ENCODE measurements around the gene PSD2. TPM values are rescaled to one million over a fixed set of nuclear protein-coding genes. Genes with fewer than 3 reads are reported as not detected.
A peak's percentile ranks its signal among the peaks of the same experiment; 100 is the strongest.

Gene PSD2
- polyA plus RNA-seq, 3 donors, result not detected

DNA sequence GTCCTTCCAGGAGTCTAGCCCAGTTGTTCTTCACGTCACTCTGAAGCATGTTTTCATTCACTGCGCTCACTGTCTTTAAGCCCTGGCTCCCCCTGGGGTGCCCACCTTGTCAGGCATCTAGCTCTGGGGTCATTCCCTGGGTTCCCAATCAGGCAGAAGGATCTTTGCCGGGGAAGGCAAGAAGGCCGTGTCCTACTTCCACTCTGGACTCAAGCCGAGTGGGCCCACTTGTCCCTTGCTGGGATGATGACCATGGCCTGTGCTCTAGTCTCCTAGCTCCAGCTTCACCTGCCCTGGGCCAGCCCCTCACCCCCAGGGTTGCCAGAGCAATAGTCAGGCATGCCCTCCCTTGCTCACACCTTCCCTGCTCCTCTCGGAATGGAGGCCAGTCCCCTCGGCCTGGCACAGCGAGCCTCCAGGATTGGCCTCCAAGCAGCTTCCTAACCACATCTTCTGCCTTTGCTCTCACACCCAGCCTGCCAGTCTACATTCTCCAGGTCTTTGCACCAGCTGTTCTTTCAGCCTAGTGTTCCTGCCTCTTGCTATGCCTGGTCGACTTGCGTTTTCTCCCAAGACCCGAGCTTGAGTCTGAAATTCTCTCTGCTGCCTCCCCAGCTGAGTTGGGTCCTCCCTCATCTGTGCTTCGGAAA is 32.2 kb upstream of the PSD2 start:
- Histone ChIP-seq H3K36me3 (replicated peaks in 1 of 2; ENCODE audit: control insufficient read depth in 1 of 2, insufficient read depth in 2 of 2, low read length in 2 of 2) (no peaks in the 10 kb centered on the region), H3K27me3 (ENCODE audit: control insufficient read depth in 2 of 2, insufficient read depth in 2 of 2, low read length in 2 of 2) (peaks cover 31 to 64% of the 10 kb centered on the region in 2 donors), H3K79me2 (ENCODE audit: insufficient read depth, low read length) (no peaks in the 10 kb centered on the region), H3K4me3 (replicated peaks in 1 of 3; ENCODE audit: low read depth in 2 of 3, low read length in 3 of 3) (no peak overlapping the region), H3K4me1 (ENCODE audit: control insufficient read depth in 1 of 2, insufficient read depth in 2 of 2, low read length in 2 of 2) (no peaks in the 10 kb centered on the region), H2AFZ (ENCODE audit: insufficient read depth, low read depth, low read length, poor library complexity, severe bottlenecking) (no peak overlapping the region), H3K9me3 (replicated peaks in 1 of 2; ENCODE audit: control insufficient read depth in 1 of 2, insufficient read depth in 1 of 2, low read length in 2 of 2) (no peaks in the 10 kb centered on the region), H3K4me2 (replicated peaks; ENCODE audit: extremely low read depth, low read length, poor library complexity, severe bottlenecking) (no peak overlapping the region), H4K20me1 (ENCODE audit: insufficient read depth, low read length) (no peaks in the 10 kb centered on the region), H3K9ac (ENCODE audit: insufficient read depth, low read length, poor library complexity, severe bottlenecking) (no peak overlapping the region), H3K27ac (ENCODE audit: low read depth in 1 of 2, low read length in 2 of 2) (no peak overlapping the region)
- Mint-ChIP-seq H3K27ac (no peak overlapping the region), H3K4me3 (peak overlapping the region in 1 of 2 donors; percentile 70), H3K27me3 (ENCODE audit: low read depth in 3 of 3) (peaks cover 59 to 74% (median 62%) of the 10 kb centered on the region in 3 donors), H3K9me3 (peaks cover 0 to 3% (median 2%) of the 10 kb centered on the region in 7 donors), H3K36me3 (peaks cover 0 to 3% of the 10 kb centered on the region in 2 donors), H3K4me1 (peaks cover 11% of the 10 kb centered on the region)
- DNase-seq, result no peak
- TF ChIP-seq, protein P1, sequence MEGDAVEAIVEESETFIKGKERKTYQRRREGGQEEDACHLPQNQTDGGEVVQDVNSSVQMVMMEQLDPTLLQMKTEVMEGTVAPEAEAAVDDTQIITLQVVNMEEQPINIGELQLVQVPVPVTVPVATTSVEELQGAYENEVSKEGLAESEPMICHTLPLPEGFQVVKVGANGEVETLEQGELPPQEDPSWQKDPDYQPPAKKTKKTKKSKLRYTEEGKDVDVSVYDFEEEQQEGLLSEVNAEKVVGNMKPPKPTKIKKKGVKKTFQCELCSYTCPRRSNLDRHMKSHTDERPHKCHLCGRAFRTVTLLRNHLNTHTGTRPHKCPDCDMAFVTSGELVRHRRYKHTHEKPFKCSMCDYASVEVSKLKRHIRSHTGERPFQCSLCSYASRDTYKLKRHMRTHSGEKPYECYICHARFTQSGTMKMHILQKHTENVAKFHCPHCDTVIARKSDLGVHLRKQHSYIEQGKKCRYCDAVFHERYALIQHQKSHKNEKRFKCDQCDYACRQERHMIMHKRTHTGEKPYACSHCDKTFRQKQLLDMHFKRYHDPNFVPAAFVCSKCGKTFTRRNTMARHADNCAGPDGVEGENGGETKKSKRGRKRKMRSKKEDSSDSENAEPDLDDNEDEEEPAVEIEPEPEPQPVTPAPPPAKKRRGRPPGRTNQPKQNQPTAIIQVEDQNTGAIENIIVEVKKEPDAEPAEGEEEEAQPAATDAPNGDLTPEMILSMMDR (IDR thresholded peaks at IDR 0.05), result no peak
- 75% methylated on average over 11 of the region's 12 CpGs for WGBS (ENCODE audit: insufficient coverage)
- intact Hi-C loops (cut with micrococcal nuclease), result no loop called here

DNA sequence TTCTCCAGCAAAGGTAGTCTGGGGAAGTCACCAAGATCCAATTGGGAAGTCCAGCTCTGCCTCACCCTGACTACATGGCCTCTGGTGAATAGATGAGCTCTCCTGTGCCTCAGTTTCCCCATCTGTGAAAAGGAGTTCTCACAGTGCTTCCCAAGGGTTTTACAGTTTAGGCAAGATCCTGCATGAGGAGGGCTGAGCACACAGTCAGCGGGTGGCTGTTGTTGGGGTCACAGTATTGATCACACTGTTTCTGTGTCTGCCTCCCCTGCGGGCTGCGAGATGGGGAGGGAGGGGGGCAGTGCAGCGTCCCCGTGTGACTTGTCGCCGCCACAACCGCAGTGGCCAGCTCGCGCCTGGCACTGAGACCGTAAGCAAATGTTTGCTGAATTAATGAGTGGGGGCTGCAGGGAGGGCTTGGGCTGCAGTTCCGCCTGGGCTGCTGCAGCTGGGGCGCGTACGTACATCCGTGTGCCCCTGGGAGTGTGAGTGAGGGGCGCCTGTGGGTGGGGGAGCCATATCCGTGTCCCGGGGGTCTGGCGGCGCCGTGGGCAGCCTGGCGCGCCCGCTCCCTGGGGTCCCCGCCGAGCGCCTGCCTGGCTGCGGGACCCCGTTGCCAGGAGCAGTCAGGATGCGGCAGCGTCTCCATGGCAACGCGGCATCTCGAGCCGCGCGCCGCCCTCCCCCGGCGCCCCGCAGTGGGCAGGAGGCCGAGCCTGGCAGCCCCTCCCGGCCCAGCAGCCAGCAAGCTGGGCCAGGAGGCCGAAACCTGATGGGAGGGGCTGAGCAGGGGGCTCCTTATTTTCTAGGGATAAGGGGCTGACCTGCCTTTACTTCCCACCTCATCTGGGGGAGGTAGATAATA is 31.4 kb upstream of the PSD2 start:
- Histone ChIP-seq H3K79me2 (ENCODE audit: insufficient read depth, low read length) (no peaks in the 10 kb centered on the region), H3K9ac (ENCODE audit: insufficient read depth, low read length, poor library complexity, severe bottlenecking) (no peak overlapping the region), H3K36me3 (replicated peaks in 1 of 2; ENCODE audit: control insufficient read depth in 1 of 2, insufficient read depth in 2 of 2, low read length in 2 of 2) (no peaks in the 10 kb centered on the region), H4K20me1 (ENCODE audit: insufficient read depth, low read length) (no peaks in the 10 kb centered on the region), H2AFZ (ENCODE audit: insufficient read depth, low read depth, low read length, poor library complexity, severe bottlenecking) (no peak overlapping the region), H3K4me1 (ENCODE audit: control insufficient read depth in 1 of 2, insufficient read depth in 2 of 2, low read length in 2 of 2) (no peaks in the 10 kb centered on the region), H3K27ac (ENCODE audit: low read depth in 1 of 2, low read length in 2 of 2) (no peak overlapping the region), H3K4me2 (replicated peaks; ENCODE audit: extremely low read depth, low read length, poor library complexity, severe bottlenecking) (no peak overlapping the region), H3K27me3 (ENCODE audit: control insufficient read depth in 2 of 2, insufficient read depth in 2 of 2, low read length in 2 of 2) (peaks cover 31 to 56% of the 10 kb centered on the region in 2 donors), H3K9me3 (replicated peaks in 1 of 2; ENCODE audit: control insufficient read depth in 1 of 2, insufficient read depth in 1 of 2, low read length in 2 of 2) (no peaks in the 10 kb centered on the region), H3K4me3 (replicated peaks in 1 of 3; ENCODE audit: low read depth in 2 of 3, low read length in 3 of 3) (no peak overlapping the region)
- Mint-ChIP-seq H3K27me3 (ENCODE audit: low read depth in 3 of 3) (peaks cover 51 to 66% (median 54%) of the 10 kb centered on the region in 3 donors), H3K36me3 (no peaks in the 10 kb centered on the region), H3K27ac (no peak overlapping the region), H3K9me3 (peaks cover 0 to 3% (median 0%) of the 10 kb centered on the region in 7 donors), H3K4me3 (peak overlapping the region in 1 of 2 donors; percentile 71), H3K4me1 (peaks cover 7% of the 10 kb centered on the region)
- WGBS (ENCODE audit: insufficient coverage), result 6% methylated on average over 44 of the region's 45 CpGs
- TF ChIP-seq, protein P1 (IDR thresholded peaks at IDR 0.05), result no peak
- intact Hi-C loops (cut with micrococcal nuclease), result loop anchor here in 1 of 2 donors (2.0 kb wide), 1 partner anchor 131 kb away; no protein-coding TSS in a partner anchor
- no peak for DNase-seq
